Measurements from ENCODE around the gene CCDC71L. TPM values are rescaled to one million over a fixed set of nuclear protein-coding genes. Genes with fewer than 3 reads are reported as not detected.

The CCDC71L gene
- total and polyA plus RNA-seq, 2 donors (not counting 3 experiments of a cell fraction or from before 2014, with no cell fraction given): 60.3 to 62.5 TPM

DNA sequence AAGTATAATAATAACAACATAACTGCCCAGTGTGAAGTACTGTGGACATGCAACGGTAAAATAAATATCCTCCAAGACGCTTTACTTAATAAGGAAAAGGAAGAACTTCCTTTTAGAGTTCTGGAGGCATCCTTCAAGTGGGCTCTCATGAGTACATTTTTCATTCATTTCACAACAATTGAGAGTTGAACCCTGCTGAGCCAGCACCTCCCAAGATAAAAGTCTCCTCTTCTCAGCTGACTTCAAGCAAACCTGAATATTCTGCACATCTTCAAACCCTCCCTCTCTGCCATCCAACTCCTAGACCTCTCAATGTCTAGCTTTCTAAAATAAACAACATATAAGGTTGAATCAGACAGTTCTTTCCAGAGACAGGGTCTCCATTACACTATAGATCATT is 7.5 kb downstream of the CCDC71L start:
- DNase-seq (ENCODE audit: low read depth, low spot score): no peak
- ChIA-PET POLR2A (no interaction called here), CTCF (interaction anchor here (1.0 to 4.7 kb wide), 6 partner anchors 9 to 191 kb away, joined by 3 to 63 read pairs (median 8); no protein-coding TSS in a partner anchor)
- dilution Hi-C loops (cut with MboI; ENCODE audit: extremely low pct_ligation_motif_present, low sequenced_read_pairs): no loop called here
- FAIRE-seq: no peak
- TF ChIP-seq EZH2 (IDR thresholded peaks at IDR 0.05; ENCODE audit: borderline replicate concordance, low read depth, low read length, severe bottlenecking) (no peak), MYC (IDR thresholded peaks at IDR 0.05; ENCODE audit: low read depth, low read length) (no peak)
- H3K4me3 ChIP-seq (replicated peaks in 1 of 3; ENCODE audit: insufficient read depth in 1 of 3, low read depth in 1 of 3, low read length in 3 of 3): no peak overlapping the region
- no peaks in the 10 kb centered on the region for H3K9me1 ChIP-seq (replicated peaks; ENCODE audit: control insufficient read depth, extremely low read depth, insufficient read depth, low read length)
- H2AFZ ChIP-seq (ENCODE audit: low read depth, low read length): no peak overlapping the region
- no peak overlapping the region for H3K27ac ChIP-seq (ENCODE audit: insufficient read depth, low read depth, low read length)
- H3K36me3 ChIP-seq (ENCODE audit: control insufficient read depth in 2 of 2, extremely low read depth in 1 of 2, insufficient read depth in 2 of 2, low read length in 2 of 2): no peaks in the 10 kb centered on the region
- H3K4me2 ChIP-seq (ENCODE audit: insufficient read depth, low read length): no peak overlapping the region
- H3K79me2 ChIP-seq (ENCODE audit: control insufficient read depth, insufficient read depth, low read length): peaks cover 15% of the 10 kb centered on the region
- H3K4me1 ChIP-seq (ENCODE audit: control insufficient read depth, extremely low read depth, insufficient read depth, low read length): peaks cover 15% of the 10 kb centered on the region
- no peaks in the 10 kb centered on the region for H4K20me1 ChIP-seq (replicated peaks; ENCODE audit: control insufficient read depth, extremely low read depth, insufficient read depth, low read length)
- no peak overlapping the region for H3K9ac ChIP-seq (replicated peaks; ENCODE audit: extremely low read depth, insufficient read depth, low read length)
- no peaks in the 10 kb centered on the region for H3K9me3 ChIP-seq (replicated peaks; ENCODE audit: control insufficient read depth, insufficient read depth, low read length)
- intact Hi-C loops (cut with micrococcal nuclease): no loop called here
- H3K27me3 ChIP-seq (ENCODE audit: control insufficient read depth in 2 of 2, insufficient read depth in 2 of 2, low read length in 2 of 2): no peaks in the 10 kb centered on the region
- BruUV-seq (replicated peaks): no TSS peak

GRCh38 chr7:106652909-106653308 is 8.0 kb downstream of the CCDC71L start:
- dilution Hi-C loops (cut with MboI; ENCODE audit: extremely low pct_ligation_motif_present, low sequenced_read_pairs): no loop called here
- Histone ChIP-seq H3K9ac (replicated peaks; ENCODE audit: extremely low read depth, insufficient read depth, low read length) (no peak overlapping the region), H4K20me1 (replicated peaks; ENCODE audit: control insufficient read depth, extremely low read depth, insufficient read depth, low read length) (no peaks in the 10 kb centered on the region), H3K36me3 (ENCODE audit: control insufficient read depth in 2 of 2, extremely low read depth in 1 of 2, insufficient read depth in 2 of 2, low read length in 2 of 2) (no peaks in the 10 kb centered on the region), H3K4me1 (ENCODE audit: control insufficient read depth, extremely low read depth, insufficient read depth, low read length) (peaks cover 9% of the 10 kb centered on the region), H3K79me2 (ENCODE audit: control insufficient read depth, insufficient read depth, low read length) (peaks cover 10% of the 10 kb centered on the region), H3K4me2 (ENCODE audit: insufficient read depth, low read length) (no peak overlapping the region), H3K27me3 (ENCODE audit: control insufficient read depth in 2 of 2, insufficient read depth in 2 of 2, low read length in 2 of 2) (no peaks in the 10 kb centered on the region), H3K9me3 (replicated peaks; ENCODE audit: control insufficient read depth, insufficient read depth, low read length) (no peaks in the 10 kb centered on the region), H3K27ac (ENCODE audit: insufficient read depth, low read depth, low read length) (no peak overlapping the region), H3K9me1 (replicated peaks; ENCODE audit: control insufficient read depth, extremely low read depth, insufficient read depth, low read length) (no peaks in the 10 kb centered on the region), H3K4me3 (replicated peaks in 1 of 3; ENCODE audit: insufficient read depth in 1 of 3, low read depth in 1 of 3, low read length in 3 of 3) (no peak overlapping the region), H2AFZ (ENCODE audit: low read depth, low read length) (no peak overlapping the region)
- no TSS peak for BruUV-seq (replicated peaks)
- CTCF ChIA-PET: interaction anchor here (0.7 to 4.7 kb wide), 5 partner anchors 12 to 477 kb away, joined by 3 to 63 read pairs (median 3); no protein-coding TSS in a partner anchor
- no peak for TF ChIP-seq MAX (IDR thresholded peaks at IDR 0.05; ENCODE audit: insufficient read depth, insufficient read length)
- no peak for TF ChIP-seq MYC (IDR thresholded peaks at IDR 0.05; ENCODE audit: low read depth, low read length)
- TF ChIP-seq GATA2 (IDR thresholded peaks at IDR 0.05; ENCODE audit: insufficient read depth, insufficient read length, low read depth, low read length): no peak
- TF ChIP-seq CTCF (IDR thresholded peaks at IDR 0.05; ENCODE audit: extremely low read depth in 1 of 2, insufficient read depth in 1 of 2, low read depth in 1 of 2, low read length in 2 of 2): no peak
- TF ChIP-seq JUN (IDR thresholded peaks at IDR 0.05; ENCODE audit: borderline replicate concordance, insufficient read depth, insufficient read length, low read depth): no peak
- TF ChIP-seq POLR2AphosphoS5 (IDR thresholded peaks at IDR 0.05; ENCODE audit: insufficient read depth, low read depth, low read length): no peak
- no peak for TF ChIP-seq EZH2 (IDR thresholded peaks at IDR 0.05; ENCODE audit: borderline replicate concordance, low read depth, low read length, severe bottlenecking)
- no peak for TF ChIP-seq POLR2A (IDR thresholded peaks at IDR 0.05; ENCODE audit: low read depth, low read length)
- TF ChIP-seq FOS (IDR thresholded peaks at IDR 0.05; ENCODE audit: borderline replicate concordance, insufficient read depth, low read length): no peak
- POLR2A ChIA-PET: no interaction called here
- intact Hi-C loops (cut with micrococcal nuclease): no loop called here
- DNase-seq (ENCODE audit: low read depth, low spot score) (peak; percentile 33), FAIRE-seq (no peak)
